Measurements from ENCODE around the gene VIT.

DNA sequence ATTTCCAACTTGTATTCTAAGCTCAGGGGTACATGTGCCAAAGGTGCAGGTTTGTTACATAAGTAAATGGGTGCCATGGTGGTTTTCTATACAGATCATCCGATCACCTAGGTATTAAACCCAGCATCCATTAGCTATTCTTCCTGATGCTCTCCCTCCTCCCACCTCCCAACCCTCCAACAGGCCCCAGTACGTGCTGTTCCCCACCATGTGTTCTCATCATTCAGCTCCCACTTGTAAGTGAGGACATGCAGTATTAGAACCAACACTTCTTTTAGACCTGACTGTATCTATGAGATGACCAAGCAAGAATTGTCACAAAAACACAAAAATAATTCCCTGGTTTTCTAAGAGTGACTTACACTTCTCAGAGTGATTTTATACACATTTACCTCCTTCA, 83.0 kb downstream of the VIT start:
- TF ChIP-seq, protein P1, sequence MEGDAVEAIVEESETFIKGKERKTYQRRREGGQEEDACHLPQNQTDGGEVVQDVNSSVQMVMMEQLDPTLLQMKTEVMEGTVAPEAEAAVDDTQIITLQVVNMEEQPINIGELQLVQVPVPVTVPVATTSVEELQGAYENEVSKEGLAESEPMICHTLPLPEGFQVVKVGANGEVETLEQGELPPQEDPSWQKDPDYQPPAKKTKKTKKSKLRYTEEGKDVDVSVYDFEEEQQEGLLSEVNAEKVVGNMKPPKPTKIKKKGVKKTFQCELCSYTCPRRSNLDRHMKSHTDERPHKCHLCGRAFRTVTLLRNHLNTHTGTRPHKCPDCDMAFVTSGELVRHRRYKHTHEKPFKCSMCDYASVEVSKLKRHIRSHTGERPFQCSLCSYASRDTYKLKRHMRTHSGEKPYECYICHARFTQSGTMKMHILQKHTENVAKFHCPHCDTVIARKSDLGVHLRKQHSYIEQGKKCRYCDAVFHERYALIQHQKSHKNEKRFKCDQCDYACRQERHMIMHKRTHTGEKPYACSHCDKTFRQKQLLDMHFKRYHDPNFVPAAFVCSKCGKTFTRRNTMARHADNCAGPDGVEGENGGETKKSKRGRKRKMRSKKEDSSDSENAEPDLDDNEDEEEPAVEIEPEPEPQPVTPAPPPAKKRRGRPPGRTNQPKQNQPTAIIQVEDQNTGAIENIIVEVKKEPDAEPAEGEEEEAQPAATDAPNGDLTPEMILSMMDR (conservative IDR thresholded peaks at IDR 0.05 in 1 of 2, IDR thresholded peaks at IDR 0.05 in 1 of 2; ENCODE audit: extremely low read depth in 1 of 2, insufficient read depth in 1 of 2, low read depth in 1 of 2, low read length in 2 of 2), result no peak
- TF ChIP-seq EZH2 (IDR thresholded peaks at IDR 0.05; ENCODE audit: borderline replicate concordance, low read length), result no peak
